Measurements from ENCODE around the gene TAS2R60. TPM values are rescaled to one million over a fixed set of nuclear protein-coding genes. Genes with fewer than 3 reads are reported as not detected.

The TAS2R60 gene
- total RNA-seq, 1 experiment from 2014 or later, result not detected

DNA sequence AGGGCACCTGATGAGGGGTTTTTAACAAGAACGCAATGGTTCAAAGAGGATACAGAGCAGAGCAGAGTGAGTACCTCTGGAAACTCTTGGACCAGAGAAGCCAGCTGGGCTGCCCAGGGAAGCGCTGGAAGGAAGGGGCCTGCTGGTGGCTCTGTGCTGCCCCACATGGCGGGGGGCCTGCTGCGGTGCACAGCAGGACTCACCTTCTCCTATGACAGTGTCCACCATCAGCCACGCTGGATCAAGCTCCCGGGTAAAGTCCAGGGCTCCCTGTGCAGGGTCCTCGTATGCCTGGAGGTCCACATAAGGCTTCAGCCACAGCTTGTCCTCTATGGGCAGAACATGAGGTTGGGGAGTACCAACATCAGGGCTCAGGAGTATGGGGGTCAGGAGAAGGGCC lies 47.1 kb upstream of the TAS2R60 start:
- no peaks in the 10 kb centered on the region for H4K20me1 ChIP-seq (ENCODE audit: control insufficient read depth, insufficient read depth, insufficient read length)
- H3K4me2 ChIP-seq (ENCODE audit: insufficient read depth, insufficient read length, low read length), result no peak overlapping the region
- no peak overlapping the region for H4K8ac ChIP-seq (replicated peaks; ENCODE audit: insufficient read length, low read depth, low read length)
- H2BK12ac ChIP-seq (ENCODE audit: insufficient read length, low read depth, low read length), result no peak overlapping the region
- H2AK5ac ChIP-seq (ENCODE audit: insufficient read length, low read length), result no peak overlapping the region
- H3K9me3 ChIP-seq (ENCODE audit: control insufficient read depth, low read depth, low read length), result no peaks in the 10 kb centered on the region
- H3K14ac ChIP-seq (ENCODE audit: insufficient read depth, low read length), result no peak overlapping the region
- no peak overlapping the region for H3K23ac ChIP-seq (ENCODE audit: insufficient read length, low read depth, low read length)
- Mint-ChIP-seq H3K4me3 (no peak overlapping the region), H3K4me1 (no peaks in the 10 kb centered on the region), H3K36me3 (ENCODE audit: insufficient read depth in 1 of 3, low read depth in 3 of 3) (peaks cover 64 to 98% (median 95%) of the 10 kb centered on the region in 3 experiments), H3K27ac (no peak overlapping the region), H3K9me3 (no peaks in the 10 kb centered on the region), H3K27me3 (ENCODE audit: low read depth) (peaks cover 2% of the 10 kb centered on the region; the same call in 1 of the 2 replicates)
- H2BK5ac ChIP-seq (ENCODE audit: insufficient read length, low read length), result no peak overlapping the region
- no peak overlapping the region for H3T11ph ChIP-seq (ENCODE audit: low read length)
- no peak overlapping the region for H2BK15ac ChIP-seq (ENCODE audit: low read depth, low read length)
- H3K27ac ChIP-seq (ENCODE audit: insufficient read length, low read depth, low read length), result no peak overlapping the region
- TF ChIP-seq, protein P1, sequence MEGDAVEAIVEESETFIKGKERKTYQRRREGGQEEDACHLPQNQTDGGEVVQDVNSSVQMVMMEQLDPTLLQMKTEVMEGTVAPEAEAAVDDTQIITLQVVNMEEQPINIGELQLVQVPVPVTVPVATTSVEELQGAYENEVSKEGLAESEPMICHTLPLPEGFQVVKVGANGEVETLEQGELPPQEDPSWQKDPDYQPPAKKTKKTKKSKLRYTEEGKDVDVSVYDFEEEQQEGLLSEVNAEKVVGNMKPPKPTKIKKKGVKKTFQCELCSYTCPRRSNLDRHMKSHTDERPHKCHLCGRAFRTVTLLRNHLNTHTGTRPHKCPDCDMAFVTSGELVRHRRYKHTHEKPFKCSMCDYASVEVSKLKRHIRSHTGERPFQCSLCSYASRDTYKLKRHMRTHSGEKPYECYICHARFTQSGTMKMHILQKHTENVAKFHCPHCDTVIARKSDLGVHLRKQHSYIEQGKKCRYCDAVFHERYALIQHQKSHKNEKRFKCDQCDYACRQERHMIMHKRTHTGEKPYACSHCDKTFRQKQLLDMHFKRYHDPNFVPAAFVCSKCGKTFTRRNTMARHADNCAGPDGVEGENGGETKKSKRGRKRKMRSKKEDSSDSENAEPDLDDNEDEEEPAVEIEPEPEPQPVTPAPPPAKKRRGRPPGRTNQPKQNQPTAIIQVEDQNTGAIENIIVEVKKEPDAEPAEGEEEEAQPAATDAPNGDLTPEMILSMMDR (conservative IDR thresholded peaks at IDR 0.05), result no peak
- H3K9ac ChIP-seq (ENCODE audit: extremely low read depth, insufficient read length, low read length), result no peak overlapping the region
- H2BK120ac ChIP-seq (ENCODE audit: low read depth, low read length, poor library complexity, severe bottlenecking), result no peak overlapping the region
- no peaks in the 10 kb centered on the region for H3K79me1 ChIP-seq (ENCODE audit: insufficient read depth, low read depth, low read length, poor library complexity, severe bottlenecking)
- no peak overlapping the region for H3K18ac ChIP-seq (ENCODE audit: insufficient read length, low read depth, low read length)
- H3K23me2 ChIP-seq (ENCODE audit: insufficient read length, low read depth, low read length, poor library complexity, severe bottlenecking), result no peaks in the 10 kb centered on the region
- H2BK20ac ChIP-seq (ENCODE audit: low read depth, low read length, poor library complexity, severe bottlenecking), result no peak overlapping the region
- no CpG with 5 or more reads among the region's 7 CpGs for WGBS (ENCODE audit: extremely low coverage, insufficient read length, low lambda C conversion rate)
- no peak overlapping the region for H3K56ac ChIP-seq (ENCODE audit: insufficient read length, low read depth, low read length)
- no peak overlapping the region for H4K5ac ChIP-seq (ENCODE audit: insufficient read length, low read depth, low read length)
- DNase-seq, result no peak
- no peak overlapping the region for H4K91ac ChIP-seq (ENCODE audit: insufficient read length, low read depth, low read length)
- no peak overlapping the region for H3K4ac ChIP-seq (ENCODE audit: low read depth, low read length)
- no peaks in the 10 kb centered on the region for H3K27me3 ChIP-seq (ENCODE audit: insufficient read depth, low read length)
- H3K4me1 ChIP-seq (ENCODE audit: insufficient read depth, low read length), result no peaks in the 10 kb centered on the region
- H3K79me2 ChIP-seq (ENCODE audit: insufficient read depth, low read length), result no peaks in the 10 kb centered on the region
- H2AFZ ChIP-seq (ENCODE audit: low read length), result no peak overlapping the region
